HEK293T (cell line): ENCODE data around the gene EXD3.

ENCODE experiments used
- CTCF ChIA-PET: fragments of 350-600 bp; formaldehyde crosslinking; extraction: SDS; loops from one replicate; lab custom pipeline; 2021; ENCODE audit warnings: antibody characterized with exemption, inconsistent platforms; lab: Yijun Ruan, JAX
- POLR2A ChIA-PET: fragments of 350-600 bp; formaldehyde crosslinking; extraction: SDS; loops from one replicate; lab custom pipeline; 2020; ENCODE audit warnings: antibody characterized with exemption, inconsistent platforms; lab: Yijun Ruan, JAX
- DNase-seq: peaks from one replicate; pipeline ENCODE4 v3.0.0; 2012; ENCODE audit warnings: mixed read lengths; ENCODE audit errors: extremely low spot score
- ARNT ChIP-seq: fragments of 450-650 bp; IDR thresholded peaks from 2 replicates; pipeline ENCODE4 v1.6.1; 2017; ENCODE audit warnings: mild to moderate bottlenecking
- BHLHE40 ChIP-seq: fragments of 450-650 bp; IDR thresholded peaks from 2 replicates; pipeline ENCODE4 v1.6.1; 2016; ENCODE audit warnings: mild to moderate bottlenecking, moderate library complexity, borderline replicate concordance
- CTBP1 ChIP-seq: fragments of 450-650 bp; IDR thresholded peaks from 2 replicates; pipeline ENCODE4 v1.6.1; 2016; ENCODE audit warnings: borderline replicate concordance
- ELF4 ChIP-seq: fragments of 450-650 bp; IDR thresholded peaks from 2 replicates; pipeline ENCODE4 v1.6.1; 2017; ENCODE audit warnings: antibody characterized with exemption
- FOXA1 ChIP-seq: fragments of 450-650 bp; IDR thresholded peaks from 2 replicates; pipeline ENCODE4 v1.6.1; 2016; ENCODE audit warnings: mild to moderate bottlenecking
- FOXK2 ChIP-seq: fragments of 450-650 bp; IDR thresholded peaks from 2 replicates; pipeline ENCODE4 v1.6.1; 2016; ENCODE audit warnings: mild to moderate bottlenecking
- FOXM1 ChIP-seq: fragments of 450-650 bp; IDR thresholded peaks from 2 replicates; pipeline ENCODE4 v1.6.1; 2017; ENCODE audit warnings: mild to moderate bottlenecking, borderline replicate concordance
- HDGF ChIP-seq: fragments of 450-650 bp; IDR thresholded peaks from 2 replicates; pipeline ENCODE4 v1.6.1; 2017; ENCODE audit warnings: antibody characterized with exemption, borderline replicate concordance
- L3MBTL2 ChIP-seq: fragments of 450-650 bp; conservative IDR thresholded peaks from 2 replicates; pipeline ENCODE4 v1.6.1; 2016; ENCODE audit warnings: mild to moderate bottlenecking
- LEF1 ChIP-seq: fragments of 450-650 bp; IDR thresholded peaks from 2 replicates; pipeline ENCODE4 v1.6.1; 2017; ENCODE audit warnings: mild to moderate bottlenecking, borderline replicate concordance
- NFRKB ChIP-seq: fragments of 450-650 bp; IDR thresholded peaks from 2 replicates; pipeline ENCODE4 v1.6.1; 2016; ENCODE audit warnings: mild to moderate bottlenecking, moderate library complexity
- SP1 ChIP-seq: fragments of 450-650 bp; IDR thresholded peaks from 2 replicates; pipeline ENCODE4 v1.6.1; 2017
- TARDBP ChIP-seq: fragments of 450-650 bp; IDR thresholded peaks from 2 replicates; pipeline ENCODE4 v1.6.1; 2016
- ZNF384 ChIP-seq: fragments of 450-650 bp; IDR thresholded peaks from 2 replicates; pipeline ENCODE4 v1.6.1; 2016
- TF ChIP-seq, protein P1 (sequence below): fragments of 450-650 bp; IDR thresholded peaks from 2 replicates; pipeline ENCODE4 v1.6.1; 2016

Gene EXD3

DNA sequence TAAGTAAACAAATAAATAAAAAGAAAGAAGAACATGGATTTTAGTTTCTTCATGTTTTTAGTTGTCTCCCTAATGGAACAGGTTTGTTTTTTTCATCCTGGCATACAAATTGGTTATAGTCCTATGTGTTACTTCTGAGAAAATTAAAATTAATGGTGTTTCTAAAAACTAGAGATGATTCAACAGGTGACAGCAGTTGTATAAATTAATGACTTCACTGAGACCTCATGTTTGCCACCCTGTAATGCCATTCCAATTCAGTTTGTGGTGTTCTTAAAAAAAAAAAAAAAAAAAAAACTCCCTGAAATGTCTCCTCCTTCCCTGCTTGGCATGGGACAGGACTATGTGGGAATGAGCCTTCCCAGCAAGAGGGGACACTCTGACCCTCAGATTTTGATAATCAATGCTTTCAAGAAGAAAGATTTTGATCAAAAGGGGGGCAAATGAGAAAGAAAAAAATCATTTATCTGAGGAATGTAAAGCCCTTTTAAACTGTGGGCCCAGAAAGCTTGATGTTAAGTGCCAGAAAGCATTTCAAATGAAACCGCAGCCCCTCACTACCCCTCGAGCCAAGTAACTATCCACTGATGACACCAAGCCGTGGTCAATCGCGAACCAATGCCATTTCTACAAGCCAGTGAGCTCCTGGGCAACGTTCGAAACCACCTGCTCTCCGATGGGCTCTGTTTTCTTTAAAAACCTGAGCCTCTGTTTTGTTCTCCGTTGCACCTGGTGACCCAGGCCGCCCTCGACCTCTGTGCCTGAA, 941 bp downstream of the EXD3 start:
- POLR2A ChIA-PET: interaction anchor here (0.6 to 2.4 kb wide), 11 partner anchors 7 to 181 kb away, joined by 3 to 18 read pairs (median 4); partner anchors contain the start of genes ENTPD8, MRPL41, NRARP and TUBB4B
- TF ChIP-seq ZNF384: no peak
- no peak for TF ChIP-seq BHLHE40
- no peak for TF ChIP-seq FOXA1
- TF ChIP-seq ELF4: no peak
- TF ChIP-seq, protein P1, sequence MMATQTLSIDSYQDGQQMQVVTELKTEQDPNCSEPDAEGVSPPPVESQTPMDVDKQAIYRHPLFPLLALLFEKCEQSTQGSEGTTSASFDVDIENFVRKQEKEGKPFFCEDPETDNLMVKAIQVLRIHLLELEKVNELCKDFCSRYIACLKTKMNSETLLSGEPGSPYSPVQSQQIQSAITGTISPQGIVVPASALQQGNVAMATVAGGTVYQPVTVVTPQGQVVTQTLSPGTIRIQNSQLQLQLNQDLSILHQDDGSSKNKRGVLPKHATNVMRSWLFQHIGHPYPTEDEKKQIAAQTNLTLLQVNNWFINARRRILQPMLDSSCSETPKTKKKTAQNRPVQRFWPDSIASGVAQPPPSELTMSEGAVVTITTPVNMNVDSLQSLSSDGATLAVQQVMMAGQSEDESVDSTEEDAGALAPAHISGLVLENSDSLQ: no peak
- no peak for TF ChIP-seq HDGF
- no peak for TF ChIP-seq NFRKB
- no peak for TF ChIP-seq FOXK2
- TF ChIP-seq FOXM1: no peak
- no peak for TF ChIP-seq TARDBP
- DNase-seq: no peak
- CTCF ChIA-PET: interaction anchor here (1.1 kb wide), 1 partner anchor 10 kb away, joined by 3 read pairs; no protein-coding TSS in a partner anchor

DNA sequence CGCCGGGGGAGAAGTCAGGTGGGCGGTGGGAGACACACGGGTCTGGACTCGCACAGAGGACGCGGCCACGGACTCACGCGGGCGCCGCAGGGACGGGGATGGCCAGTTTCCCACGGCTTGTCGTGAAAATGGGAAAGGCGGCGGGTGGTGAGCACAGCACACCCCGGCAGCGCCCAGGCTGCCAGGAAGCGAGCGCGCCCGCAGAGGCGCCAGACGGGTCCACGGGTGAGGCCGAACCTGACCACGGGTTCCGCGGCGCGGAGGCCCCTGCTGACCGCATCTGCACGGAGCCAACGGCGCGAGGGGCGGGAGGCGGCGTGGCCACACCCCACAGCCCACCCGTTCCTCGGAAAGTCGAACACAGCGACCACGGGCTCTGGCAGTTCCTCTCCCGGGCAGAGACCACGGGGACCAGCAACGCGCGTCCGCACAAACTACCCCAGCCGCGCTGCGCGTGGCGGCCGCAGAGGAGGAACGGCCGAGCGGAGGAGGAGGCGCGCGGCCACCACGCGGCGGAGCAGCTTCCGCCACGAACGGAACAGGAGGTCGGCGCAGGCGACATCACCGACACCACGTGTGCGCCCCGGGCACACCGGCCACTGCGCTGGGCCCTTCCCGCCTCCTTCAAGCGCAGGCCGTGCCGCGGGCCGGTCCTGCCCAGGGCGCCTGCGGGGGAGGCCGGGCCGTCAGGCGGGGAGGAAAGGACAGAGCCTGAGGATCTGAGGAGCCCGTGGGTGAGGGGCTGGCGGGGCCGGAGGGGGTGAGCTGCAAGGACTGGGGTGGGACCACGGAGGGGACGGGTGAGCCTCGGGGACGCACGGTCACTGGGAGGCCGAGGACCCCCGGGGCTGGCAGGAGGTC, 5.6 kb downstream of the EXD3 start:
- CTCF ChIA-PET: no interaction called here
- POLR2A ChIA-PET: no interaction called here
- TF ChIP-seq BHLHE40 (no peak), ELF4 (no peak), CTBP1 (no peak), LEF1 (no peak)
- TF ChIP-seq, protein P1: no peak
- no peak for DNase-seq

DNA sequence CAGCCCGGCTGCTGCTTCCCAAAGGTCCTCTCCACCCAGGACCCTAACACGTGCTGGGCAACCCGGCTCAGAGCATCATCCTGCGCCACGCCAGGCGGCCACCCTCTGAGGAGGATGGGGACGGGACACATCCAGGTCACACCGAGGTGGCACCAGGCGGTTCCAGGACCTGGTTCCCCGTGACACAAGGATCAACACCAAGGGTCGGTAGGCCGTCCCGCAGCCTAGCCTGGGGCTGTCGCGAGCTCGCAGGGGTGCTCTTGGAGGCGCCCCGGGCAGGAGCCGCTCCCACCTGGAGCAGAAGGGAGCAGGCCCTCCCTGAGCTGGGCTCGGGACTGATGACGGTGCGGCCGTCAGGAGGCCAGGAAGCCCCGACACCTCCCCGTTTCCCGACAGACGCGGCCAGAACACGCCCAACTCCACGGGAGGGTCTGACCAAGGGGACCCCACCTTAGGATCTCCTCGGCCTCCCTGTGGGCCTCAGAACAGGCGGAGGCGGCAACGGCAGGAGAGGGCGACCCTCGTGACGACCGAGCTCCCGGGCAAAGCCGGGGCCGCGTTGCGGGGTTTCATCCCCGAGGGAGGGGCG, 6.3 kb downstream of the EXD3 start:
- no peak for TF ChIP-seq L3MBTL2
- no peak for TF ChIP-seq FOXK2
- no peak for TF ChIP-seq FOXM1
- TF ChIP-seq ARNT: no peak
- no peak for TF ChIP-seq HDGF
- TF ChIP-seq ZNF384: no peak
- no peak for TF ChIP-seq ELF4
- POLR2A ChIA-PET: no interaction called here
- CTCF ChIA-PET: no interaction called here
- no peak for DNase-seq

DNA sequence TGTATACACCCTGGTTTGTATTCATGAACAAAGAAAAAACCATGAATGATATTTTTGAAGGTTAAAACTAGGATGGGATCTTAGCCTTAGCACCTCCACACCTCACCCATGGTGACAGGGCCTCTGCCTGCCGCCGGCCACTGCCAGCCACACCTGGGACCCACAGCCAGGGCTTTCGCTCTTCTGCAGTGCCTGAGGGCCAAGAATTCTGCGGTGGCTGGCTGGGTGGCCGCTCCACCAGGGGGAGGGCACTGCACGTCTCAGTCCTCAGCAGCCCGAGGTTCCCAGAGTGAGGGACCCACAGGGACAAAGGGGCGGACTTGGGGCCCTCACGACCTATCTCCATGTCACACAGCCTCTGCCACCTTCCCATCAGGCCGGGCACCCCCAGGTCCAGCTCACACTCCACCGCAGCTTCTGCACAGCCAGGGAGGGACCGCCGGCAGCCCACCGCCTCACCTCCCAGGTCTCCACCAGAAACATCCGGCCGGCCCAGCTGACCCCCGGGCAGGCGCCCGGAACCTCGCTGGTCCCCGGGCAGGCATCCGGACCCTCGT, 6.9 kb downstream of the EXD3 start:
- POLR2A ChIA-PET: no interaction called here

DNA sequence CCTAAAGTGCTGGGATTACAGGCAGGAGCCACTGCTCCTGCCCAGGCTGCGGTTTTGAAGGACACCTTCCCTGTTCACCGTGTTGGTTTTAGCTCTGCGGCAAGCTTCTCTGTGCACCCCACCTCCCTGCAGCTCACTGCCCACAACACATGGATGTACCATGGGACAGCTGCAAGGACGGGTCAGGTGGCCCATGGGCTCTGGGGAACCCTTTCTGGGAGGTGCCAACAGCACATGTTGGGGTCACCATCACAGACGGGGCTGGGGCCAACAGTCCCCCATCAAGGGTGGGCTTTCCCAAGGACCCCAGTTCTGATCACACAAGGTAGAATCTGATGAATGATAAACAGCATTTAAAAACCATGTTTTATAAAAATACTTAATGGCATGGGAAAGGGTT, 7.5 kb downstream of the EXD3 start:
- ChIA-PET POLR2A (interaction anchor here (1.1 kb wide), 1 partner anchor 7 kb away, joined by 3 read pairs; no protein-coding TSS in a partner anchor), CTCF (no interaction called here)
- DNase-seq: no peak
- TF ChIP-seq HDGF (no peak), NFRKB (no peak), L3MBTL2 (no peak), BHLHE40 (no peak)

More for the DNA sequence above, 6.9 kb downstream of the EXD3 start:
- TF ChIP-seq FOXM1: no peak
- TF ChIP-seq SP1: no peak
- TF ChIP-seq L3MBTL2: no peak
- no peak for TF ChIP-seq CTBP1
- no peak for TF ChIP-seq HDGF
- no peak for TF ChIP-seq BHLHE40
- TF ChIP-seq NFRKB: no peak
- TF ChIP-seq ARNT: no peak
- no peak for TF ChIP-seq TARDBP
- CTCF ChIA-PET: no interaction called here
- no peak for DNase-seq

DNA sequence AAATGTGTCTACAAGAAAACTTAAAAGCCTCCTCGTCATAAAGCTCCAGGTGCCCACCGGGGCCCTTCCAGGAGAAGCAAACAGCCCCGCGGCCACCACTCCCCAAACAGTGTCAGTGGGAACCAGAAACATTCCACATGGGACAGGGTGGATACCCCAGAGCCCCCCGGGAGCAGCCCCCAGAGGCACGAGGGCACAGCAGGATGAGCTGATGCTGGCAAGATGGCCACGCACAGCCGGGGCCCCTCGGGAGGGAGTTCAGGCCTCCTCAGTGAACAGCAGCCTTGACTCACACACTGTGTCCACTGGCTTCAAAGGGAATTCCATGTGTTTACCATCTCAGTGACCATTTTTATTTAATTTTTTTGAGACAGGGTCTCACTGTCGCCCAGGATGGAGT, 10.5 kb downstream of the EXD3 start:
- no peak for TF ChIP-seq ARNT
- TF ChIP-seq ELF4: no peak
- no peak for TF ChIP-seq HDGF
- TF ChIP-seq SP1: no peak
- TF ChIP-seq, protein P1: no peak
- TF ChIP-seq FOXA1: no peak
- POLR2A ChIA-PET: interaction anchor here (2.0 kb wide), 2 partner anchors 10 to 111 kb away, joined by 5 to 6 read pairs; partner anchors contain the start of genes EXD3, NOXA1 and NRARP
- no peak for DNase-seq
- CTCF ChIA-PET: interaction anchor here (0.8 kb wide), 1 partner anchor 10 kb away, joined by 3 read pairs; no protein-coding TSS in a partner anchor
